DOHH2 (cell line): ENCODE measurements around the gene CPLX3.

ENCODE experiments used
- CTCF ChIP-seq: fragments of 200-600 bp; sonication (generic); IDR thresholded peaks from one replicate; pipeline ENCODE4 v1.5.1; 2014; ENCODE audit warnings: antibody characterized with exemption, mild to moderate bottlenecking, low read depth, low read length; ENCODE audit not compliant: poor library complexity, severe bottlenecking
- EZH2phosphoT487 ChIP-seq: fragments of 200-600 bp; sonication (generic); IDR thresholded peaks from 2 replicates; pipeline ENCODE4 v1.6.1; 2017; ENCODE audit warnings: borderline replicate concordance, mild to moderate bottlenecking, antibody characterized with exemption, low read length, moderate library complexity, mixed read lengths

GRCh38 chr15:74864296-74864695 lies 37.9 kb downstream of the CPLX3 start:
- no peak for TF ChIP-seq CTCF
- TF ChIP-seq EZH2phosphoT487, result no peak
